Ovary (tissue), 3 donors: Measurements from ENCODE around the gene F10.
"Not testable (repeated sequence)": the region's sequence is repeated elsewhere in the genome, so short reads cannot be mapped to it uniquely, and the experiment has no call there.

Experiments
- CTCF ChIP-seq, 3 donors: fragments of 450-650 bp in 2 of 3; fragments of 200-600 bp in 1 of 3; IDR thresholded peaks; one replicate each; pipeline versions ENCODE4 v1.5.1 to v1.8.0; 2016 to 2022; ENCODE audit warnings: antibody characterized with exemption in 3 of 3, mild to moderate bottlenecking in 1 of 3
- POLR2A ChIP-seq: fragments of 450-650 bp; IDR thresholded peaks from one replicate; pipeline ENCODE4 v1.6.1; 2017; ENCODE audit warnings: antibody characterized with exemption, mild to moderate bottlenecking, moderate library complexity
- donor health status: DM: no; HTN: no; CAD: no.

- not testable (repeated sequence) for TF ChIP-seq CTCF (IDR thresholded peaks at IDR 0.05); POLR2A
Measured at GRCh38 chr13:113079781-113080080, 42.9 kb upstream of the F10 start.
